ENCODE results near the gene SPG11.
"Not testable (repeated sequence)": the region's sequence is repeated elsewhere in the genome, so short reads cannot be mapped to it uniquely, and the experiment has no call there.

Gene SPG11

DNA sequence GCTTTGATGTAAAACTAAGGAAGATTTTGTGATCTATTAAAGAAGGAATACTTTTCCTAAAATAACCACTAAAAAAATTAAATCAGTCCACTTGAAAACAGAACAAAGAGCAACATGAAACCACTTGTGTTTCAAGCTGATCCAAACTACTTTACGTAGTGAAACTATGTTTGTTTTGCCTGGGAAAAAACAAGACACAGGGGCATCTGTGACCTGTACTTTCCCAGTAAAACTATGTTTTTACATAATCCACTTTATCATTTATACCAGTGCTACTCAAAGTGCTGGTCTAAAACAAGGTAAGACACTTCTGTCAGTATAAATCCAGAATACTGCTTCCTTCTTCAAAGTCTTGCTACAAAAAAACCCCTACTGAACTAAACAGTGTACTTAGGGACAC, 56.7 kb downstream of the SPG11 start:
- no peak for DNase-seq (ENCODE audit: low read depth)

DNA sequence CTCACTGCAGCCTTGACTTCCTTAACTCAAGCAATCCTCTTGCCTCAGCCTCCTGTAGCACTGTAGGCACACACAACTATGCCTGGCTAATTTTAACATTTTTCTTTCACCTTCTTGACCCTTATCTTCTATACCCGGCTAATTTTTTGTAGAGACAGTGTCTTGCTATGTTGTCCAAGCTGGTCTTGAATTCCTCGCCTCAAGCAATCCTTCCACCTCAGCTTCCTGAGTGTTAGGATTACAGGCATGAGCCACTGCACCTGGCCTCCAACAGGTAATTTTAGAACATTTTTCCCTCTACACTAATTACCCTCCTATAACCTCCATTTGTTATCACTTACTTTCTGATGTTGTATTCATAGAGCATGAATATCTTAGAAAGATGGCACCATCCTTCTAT, 60.3 kb downstream of the SPG11 start:
- DNase-seq (ENCODE audit: low read depth) = no peak

DNA sequence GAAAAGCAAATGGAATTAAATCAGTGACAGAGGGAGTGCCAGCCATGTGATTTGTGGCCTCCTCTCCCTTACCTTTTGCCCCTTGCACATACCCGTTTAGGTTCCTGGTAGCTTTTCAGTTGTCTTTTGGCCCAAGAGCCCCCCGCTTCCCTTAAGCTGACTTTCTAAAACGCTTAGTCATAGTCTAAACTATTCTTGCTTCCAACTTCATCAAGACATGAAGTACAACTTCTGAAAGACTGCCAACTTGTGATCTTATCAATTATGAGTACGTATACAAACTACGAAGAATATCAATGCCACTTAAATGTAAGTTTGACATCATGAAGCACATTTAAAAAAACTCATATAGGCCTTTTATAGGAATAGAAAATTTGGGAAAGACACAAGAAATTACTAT, 64.6 kb downstream of the SPG11 start:
- no peak for DNase-seq (ENCODE audit: low read depth)

- DNase-seq (ENCODE audit: low read depth) = no peak
Observed at GRCh38 chr15:44598066-44598465, 65.4 kb downstream of the SPG11 start.

DNA sequence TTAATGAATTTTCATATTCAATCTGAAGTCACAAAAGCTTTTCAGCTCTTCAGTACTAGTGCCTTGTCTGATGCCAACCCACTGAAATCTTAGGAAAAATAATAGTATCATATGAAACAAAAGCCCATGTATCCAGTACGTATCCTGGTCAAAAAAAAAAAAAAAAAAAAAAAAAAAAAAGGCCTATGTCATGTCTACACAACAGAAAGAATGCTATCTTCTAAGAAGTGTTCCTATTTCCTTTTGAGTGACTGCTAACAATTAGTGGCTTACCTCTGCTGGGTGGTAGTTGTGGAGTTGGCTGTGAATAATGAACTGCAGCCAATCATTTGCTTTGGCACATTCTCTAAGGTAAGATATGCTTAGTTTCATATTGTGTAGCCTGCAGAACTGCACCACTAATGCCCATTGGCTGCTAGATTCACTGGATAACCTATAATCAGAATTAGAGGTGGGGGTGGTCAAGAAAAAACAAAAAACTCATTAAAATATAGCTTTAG, 66.9 kb downstream of the SPG11 start:
- DNase-seq (ENCODE audit: low read depth) = no peak

GRCh38 chr15:44595656-44596510, 67.6 kb downstream of the SPG11 start:
- DNase-seq (ENCODE audit: low read depth) = no peak

DNA sequence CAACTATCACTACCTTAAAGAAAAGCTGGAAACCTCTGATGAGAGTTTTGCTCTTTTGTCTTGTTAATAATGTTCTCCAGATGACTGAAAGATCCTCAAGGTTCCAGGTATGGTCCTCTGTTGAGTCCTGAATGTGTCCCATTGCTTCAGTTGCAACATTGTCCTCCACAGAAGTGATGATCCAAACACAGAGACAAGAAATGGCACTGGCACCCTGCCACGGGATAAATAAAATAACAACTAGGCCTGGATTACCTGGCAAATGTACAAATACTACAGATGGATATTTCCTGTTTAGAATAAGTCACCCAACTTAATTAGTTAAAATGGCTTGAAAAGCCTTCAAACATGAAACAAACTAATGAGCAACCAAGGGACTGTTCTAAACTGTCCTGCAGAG, 68.2 kb downstream of the SPG11 start:
- no peak for DNase-seq (ENCODE audit: low read depth)

GRCh38 chr15:44593042-44593736, 70.3 kb downstream of the SPG11 start:
- no peak for DNase-seq (ENCODE audit: low read depth)

DNA sequence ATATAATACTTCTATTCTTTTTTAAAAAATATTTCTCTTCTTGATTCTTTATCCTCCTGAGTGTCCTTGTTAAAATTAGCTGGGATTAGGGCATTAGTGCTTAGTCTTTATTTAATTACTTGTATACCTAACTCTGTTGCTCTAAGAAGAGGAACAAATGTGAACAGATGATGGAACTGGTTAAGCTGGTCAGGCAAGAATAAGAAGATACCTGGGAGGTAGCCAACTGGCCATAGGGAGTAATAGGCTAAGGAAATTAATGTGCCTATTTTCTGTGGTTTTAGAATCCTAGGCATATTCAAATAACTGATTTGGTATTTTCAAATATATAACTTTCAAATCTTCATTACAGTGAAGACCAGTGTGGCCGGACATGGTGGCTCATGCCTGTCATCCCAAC, 72.1 kb downstream of the SPG11 start:
- DNase-seq (ENCODE audit: low read depth) = no peak

GRCh38 chr15:44588541-44588940, 74.9 kb downstream of the SPG11 start:
- no peak for DNase-seq (ENCODE audit: low read depth)

DNA sequence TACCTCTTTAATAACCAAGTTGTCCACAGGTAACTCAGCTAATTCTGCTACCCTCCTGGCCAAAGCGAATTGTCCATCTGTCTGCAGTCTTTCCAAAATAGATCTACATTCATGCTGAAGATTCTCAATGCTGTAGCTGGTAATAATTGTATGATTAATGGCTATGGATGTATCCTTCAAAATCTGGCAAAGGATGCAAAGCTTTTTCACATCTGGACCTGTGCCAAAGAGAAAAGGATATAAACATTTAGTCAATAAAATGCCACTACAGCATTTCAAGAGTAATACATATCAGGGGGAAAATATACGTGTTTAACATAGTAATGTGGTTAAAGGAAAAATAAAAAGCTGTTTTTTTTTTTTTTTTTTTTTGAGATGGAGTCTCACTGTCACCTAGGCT, 77.8 kb downstream of the SPG11 start:
- DNase-seq (ENCODE audit: low read depth) = no peak

DNA sequence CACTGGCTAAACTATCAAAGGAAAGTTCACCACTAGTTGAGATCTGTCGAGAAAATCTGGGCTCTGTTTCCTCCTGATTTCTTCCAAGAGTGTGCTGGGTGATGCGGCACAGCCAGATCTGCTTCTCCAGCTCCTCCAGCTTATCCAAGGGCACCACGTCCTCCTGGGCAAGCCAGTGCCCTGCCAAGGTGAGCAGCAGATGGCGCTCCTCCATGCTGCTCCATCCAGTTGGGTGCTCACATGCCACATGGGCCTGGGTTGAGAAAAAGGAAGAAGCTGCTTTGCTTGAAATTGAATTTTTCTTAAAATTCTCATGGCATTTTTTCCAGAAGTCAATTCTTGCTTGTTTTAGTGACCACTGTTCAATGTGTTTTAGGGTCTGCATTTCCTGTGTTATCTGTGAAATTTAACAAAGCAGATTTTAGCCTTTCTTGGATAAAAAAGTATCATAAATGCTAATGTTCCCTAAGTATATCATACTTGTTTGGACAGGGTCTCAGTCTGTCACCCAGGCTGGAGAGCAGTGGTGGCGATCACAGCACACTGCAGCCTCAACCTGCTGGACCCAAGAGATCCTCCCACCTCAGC, 79.2 kb downstream of the SPG11 start:
- DNase-seq (ENCODE audit: low read depth) = peak; percentile 35

DNA sequence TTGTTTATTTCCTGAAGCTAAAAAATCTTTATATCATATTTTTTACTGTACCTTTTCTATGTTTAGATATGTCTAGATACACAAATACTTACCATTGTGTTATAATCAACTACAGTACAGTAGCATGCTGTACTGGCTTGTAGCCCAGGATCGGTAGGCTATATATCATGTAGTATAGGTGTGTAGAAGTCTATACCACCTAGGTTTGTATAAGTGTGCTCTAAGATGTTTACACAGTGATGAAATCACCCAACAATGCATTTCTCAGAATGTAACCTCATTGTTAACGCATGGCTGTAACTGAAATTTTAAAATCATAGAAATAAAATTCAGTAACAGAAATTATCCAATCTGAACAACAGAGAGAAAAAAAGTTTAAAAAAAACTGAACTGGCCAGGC, 83.4 kb downstream of the SPG11 start:
- no peak for DNase-seq (ENCODE audit: low read depth)

DNA sequence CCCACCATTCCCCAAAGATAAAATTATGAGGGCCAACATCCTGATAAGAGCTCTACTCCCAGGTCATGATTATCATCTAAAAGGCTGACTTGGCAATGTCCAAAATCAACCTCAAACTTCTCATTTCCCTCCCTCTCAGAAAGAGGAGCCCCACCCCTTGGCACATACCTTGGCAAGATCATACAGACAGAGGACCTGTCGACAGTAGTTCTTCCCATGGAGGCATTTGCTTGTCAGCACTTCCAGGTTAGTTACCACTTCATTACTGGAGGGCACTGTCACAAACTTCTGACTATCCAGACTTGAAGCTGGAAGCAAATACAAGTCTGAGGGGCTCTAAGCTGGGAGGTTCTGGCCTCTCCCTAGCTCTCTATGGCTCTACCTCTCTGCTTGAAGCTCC, 88.7 kb downstream of the SPG11 start:
- no peak for DNase-seq (ENCODE audit: low read depth)

- DNase-seq (ENCODE audit: low read depth) = no peak
Observed at GRCh38 chr15:44573386-44573785, 90.1 kb downstream of the SPG11 start.

DNA sequence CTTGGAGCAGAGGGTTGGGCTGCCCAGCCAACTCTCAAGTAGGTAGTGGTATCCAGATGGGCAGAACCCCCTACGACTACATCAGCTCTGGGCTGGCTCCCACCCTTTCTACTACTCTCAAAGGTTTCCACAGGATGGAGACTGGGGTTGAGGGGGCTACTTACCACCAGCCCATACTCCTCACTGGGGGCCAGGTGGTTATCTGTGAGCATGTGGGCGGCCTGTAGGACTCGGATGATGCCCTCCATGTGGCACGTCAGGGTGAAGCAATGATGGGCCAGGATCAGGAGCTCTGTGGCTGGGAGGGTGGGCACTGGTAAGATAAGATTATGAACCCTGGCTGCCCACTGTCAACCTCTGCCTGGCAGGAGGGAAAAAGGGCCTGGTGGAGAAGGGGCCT, 93.1 kb downstream of the SPG11 start:
- no peak for DNase-seq (ENCODE audit: low read depth)

- DNase-seq (ENCODE audit: low read depth) = no peak
Observed at GRCh38 chr15:44569316-44569715, 94.1 kb downstream of the SPG11 start.

GRCh38 chr15:44568338-44568737, 95.1 kb downstream of the SPG11 start:
- no peak for DNase-seq (ENCODE audit: low read depth)

GRCh38 chr15:44566155-44566540, 97.3 kb downstream of the SPG11 start:
- DNase-seq (ENCODE audit: low read depth) = no peak

DNA sequence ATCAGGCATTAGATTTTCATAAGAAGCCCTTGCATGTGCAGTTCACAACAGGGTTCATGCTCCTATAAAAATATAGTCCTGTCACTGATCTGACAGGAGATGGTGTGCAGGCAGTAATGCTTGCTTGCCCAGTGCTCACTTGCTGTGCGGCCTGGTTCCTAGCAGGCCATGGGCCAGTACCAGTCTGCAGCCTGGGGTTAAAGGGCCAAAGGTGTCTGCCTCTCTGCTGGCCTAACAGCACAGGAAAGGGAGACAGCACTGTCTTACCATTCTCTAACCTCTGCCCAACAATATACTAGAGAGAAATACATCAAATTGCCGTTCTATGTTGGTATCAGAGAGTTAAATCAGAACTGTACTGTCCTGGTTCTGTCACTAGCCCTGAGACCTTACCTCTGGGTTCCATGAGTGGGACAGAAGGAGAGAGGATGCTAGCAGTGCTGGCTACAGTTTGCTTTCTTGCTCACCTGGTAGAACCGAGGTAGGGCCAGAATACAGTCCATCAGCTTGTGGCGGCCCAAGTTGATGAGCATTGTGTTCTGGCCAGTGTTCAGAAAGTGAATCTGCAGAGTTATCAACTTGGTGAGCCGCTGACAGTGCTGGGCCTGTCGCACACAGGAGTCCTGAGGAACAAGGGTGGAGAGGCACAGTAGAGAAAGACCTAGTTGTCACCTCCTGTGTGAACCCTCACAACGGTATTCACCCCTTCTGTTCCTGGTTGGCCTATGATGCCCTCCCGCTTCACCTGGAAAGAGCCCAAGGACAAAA, 97.9 kb downstream of the SPG11 start:
- no peak for DNase-seq (ENCODE audit: low read depth)

GRCh38 chr15:44560926-44561325, 102.5 kb downstream of the SPG11 start:
- DNase-seq (ENCODE audit: low read depth) = not testable (repeated sequence)
